ENCODE results near the gene ATF4. TPM values are rescaled to one million over a fixed set of nuclear protein-coding genes. Genes with fewer than 3 reads are reported as not detected.

The ATF4 gene
- total and polyA plus RNA-seq, 4 donors, result 179 to 882 (median 410) TPM

DNA sequence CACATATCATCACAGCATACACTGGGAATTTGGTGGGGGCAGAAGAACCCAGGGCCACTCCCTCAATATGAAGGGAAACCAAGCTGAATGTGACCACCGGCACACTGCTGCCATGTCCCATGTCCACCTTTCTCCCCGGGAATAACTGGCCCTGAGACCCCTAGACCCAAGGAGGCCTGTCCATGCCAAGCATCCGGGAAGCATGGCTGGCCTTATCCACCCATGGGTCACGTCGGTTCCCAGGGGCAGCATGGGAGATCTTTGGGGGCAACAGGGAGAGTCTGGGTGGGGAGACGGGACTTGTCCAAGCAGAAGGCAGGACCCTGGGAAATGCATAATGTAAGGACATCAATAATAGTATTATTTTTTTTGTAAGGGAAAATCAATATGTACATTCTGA, 28.7 kb upstream of the ATF4 start:
- Histone ChIP-seq H3K9me3 (ENCODE audit: control insufficient read depth in 4 of 4, insufficient read depth in 3 of 4, low read length in 3 of 4) (no peaks in the 10 kb centered on the region), H3K4me1 (ENCODE audit: control insufficient read depth in 5 of 5, insufficient read depth in 5 of 5, low read length in 5 of 5) (peaks cover 0 to 13% (median 0%) of the 10 kb centered on the region in 5 donors), H3K9ac (ENCODE audit: insufficient read depth in 1 of 2, low read length in 2 of 2) (no peak overlapping the region), H3K4me3 (no peak overlapping the region), H3K36me3 (ENCODE audit: control insufficient read depth in 4 of 4, insufficient read depth in 4 of 4, low read length in 4 of 4) (peaks cover 0 to 8% (median under 1%) of the 10 kb centered on the region in 4 donors), H3K27me3 (ENCODE audit: control insufficient read depth in 3 of 3, insufficient read depth in 3 of 3, low read length in 2 of 3) (no peaks in the 10 kb centered on the region), H3K27ac (ENCODE audit: low read depth in 1 of 2, low read length in 1 of 2) (no peak overlapping the region)
- TF ChIP-seq, protein P1, sequence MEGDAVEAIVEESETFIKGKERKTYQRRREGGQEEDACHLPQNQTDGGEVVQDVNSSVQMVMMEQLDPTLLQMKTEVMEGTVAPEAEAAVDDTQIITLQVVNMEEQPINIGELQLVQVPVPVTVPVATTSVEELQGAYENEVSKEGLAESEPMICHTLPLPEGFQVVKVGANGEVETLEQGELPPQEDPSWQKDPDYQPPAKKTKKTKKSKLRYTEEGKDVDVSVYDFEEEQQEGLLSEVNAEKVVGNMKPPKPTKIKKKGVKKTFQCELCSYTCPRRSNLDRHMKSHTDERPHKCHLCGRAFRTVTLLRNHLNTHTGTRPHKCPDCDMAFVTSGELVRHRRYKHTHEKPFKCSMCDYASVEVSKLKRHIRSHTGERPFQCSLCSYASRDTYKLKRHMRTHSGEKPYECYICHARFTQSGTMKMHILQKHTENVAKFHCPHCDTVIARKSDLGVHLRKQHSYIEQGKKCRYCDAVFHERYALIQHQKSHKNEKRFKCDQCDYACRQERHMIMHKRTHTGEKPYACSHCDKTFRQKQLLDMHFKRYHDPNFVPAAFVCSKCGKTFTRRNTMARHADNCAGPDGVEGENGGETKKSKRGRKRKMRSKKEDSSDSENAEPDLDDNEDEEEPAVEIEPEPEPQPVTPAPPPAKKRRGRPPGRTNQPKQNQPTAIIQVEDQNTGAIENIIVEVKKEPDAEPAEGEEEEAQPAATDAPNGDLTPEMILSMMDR (IDR thresholded peaks at IDR 0.05; ENCODE audit: control extremely low read depth, extremely low read depth), result no peak
- WGBS, 2 donors, result 91 to 92% methylated on average over 6 of the region's 6 CpGs
- no peak for DNase-seq
- no peak for ATAC-seq (ENCODE audit: insufficient read depth, low FRiP score)

DNA sequence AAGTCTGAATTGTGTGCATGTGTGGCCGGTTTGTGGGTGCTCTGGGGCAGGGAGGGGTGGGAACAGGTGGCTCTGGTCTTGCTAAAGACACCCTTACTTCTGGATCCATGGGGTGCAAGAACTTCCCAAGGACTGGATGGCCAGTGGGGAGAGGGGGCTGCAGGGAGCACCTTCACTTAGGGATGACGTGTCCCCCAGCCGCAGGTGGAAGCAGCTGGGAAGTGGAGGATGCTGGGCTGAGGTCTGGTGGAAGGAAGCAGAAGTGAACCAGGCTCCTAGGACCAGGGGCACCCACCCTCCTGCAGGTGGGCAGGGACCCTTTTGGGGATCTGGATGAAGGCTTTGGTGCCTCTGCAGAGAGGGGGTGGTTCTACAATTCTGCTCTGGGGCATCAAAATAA, 28.2 kb upstream of the ATF4 start:
- TF ChIP-seq, protein P1 (IDR thresholded peaks at IDR 0.05; ENCODE audit: control extremely low read depth, extremely low read depth), result no peak

GRCh38 chr22:39493759-39494158, 26.6 kb upstream of the ATF4 start:
- no peak overlapping the region for H3K27ac ChIP-seq (ENCODE audit: low read depth in 1 of 2, low read length in 1 of 2)
- ATAC-seq (ENCODE audit: insufficient read depth, low FRiP score) (no peak), DNase-seq (peak in 1 of 3 donors; percentile 11)
- H3K4me1 ChIP-seq (ENCODE audit: control insufficient read depth in 5 of 5, insufficient read depth in 5 of 5, low read length in 5 of 5), result peaks cover 0 to 13% (median 2%) of the 10 kb centered on the region in 5 donors
- no peaks in the 10 kb centered on the region for H3K27me3 ChIP-seq (ENCODE audit: control insufficient read depth in 3 of 3, insufficient read depth in 3 of 3, low read length in 2 of 3)
- H3K4me3 ChIP-seq, result no peak overlapping the region
- no peaks in the 10 kb centered on the region for H3K9me3 ChIP-seq (ENCODE audit: control insufficient read depth in 4 of 4, insufficient read depth in 3 of 4, low read length in 3 of 4)
- H3K36me3 ChIP-seq (ENCODE audit: control insufficient read depth in 4 of 4, insufficient read depth in 4 of 4, low read length in 4 of 4), result peaks cover 0 to 2% (median 0%) of the 10 kb centered on the region in 4 donors
- TF ChIP-seq, protein P1 (IDR thresholded peaks at IDR 0.05; ENCODE audit: control extremely low read depth, extremely low read depth), result no peak
- 61 to 84% methylated on average over 4 of the region's 4 CpGs for WGBS, 2 donors
- no peak overlapping the region for H3K9ac ChIP-seq (ENCODE audit: insufficient read depth in 1 of 2, low read length in 2 of 2)

More for the DNA sequence above, 28.2 kb upstream of the ATF4 start:
- Histone ChIP-seq H3K4me3 (no peak overlapping the region), H3K9ac (ENCODE audit: insufficient read depth in 1 of 2, low read length in 2 of 2) (no peak overlapping the region), H3K27me3 (ENCODE audit: control insufficient read depth in 3 of 3, insufficient read depth in 3 of 3, low read length in 2 of 3) (no peaks in the 10 kb centered on the region), H3K9me3 (ENCODE audit: control insufficient read depth in 4 of 4, insufficient read depth in 3 of 4, low read length in 3 of 4) (no peaks in the 10 kb centered on the region), H3K36me3 (ENCODE audit: control insufficient read depth in 4 of 4, insufficient read depth in 4 of 4, low read length in 4 of 4) (peaks cover 0 to 8% (median under 1%) of the 10 kb centered on the region in 4 donors), H3K27ac (ENCODE audit: low read depth in 1 of 2, low read length in 1 of 2) (no peak overlapping the region), H3K4me1 (ENCODE audit: control insufficient read depth in 5 of 5, insufficient read depth in 5 of 5, low read length in 5 of 5) (peaks cover 0 to 13% (median 0%) of the 10 kb centered on the region in 5 donors)
- ATAC-seq (ENCODE audit: insufficient read depth, low FRiP score) (no peak), DNase-seq (no peak)
- 58 to 72% methylated on average over 3 of the region's 3 CpGs for WGBS, 2 donors

Data from lung (tissue), 12 donors.